ENCODE results near the gene ASB7. TPM values are rescaled to one million over a fixed set of nuclear protein-coding genes. Genes with fewer than 3 reads are reported as not detected.

The ASB7 gene
- polyA plus RNA-seq, 1 donor (not counting 4 experiments of a cell fraction or from before 2014, with no cell fraction given) = 10.8 TPM

GRCh38 chr15:100690032-100690794, 87.8 kb downstream of the ASB7 start:
- Histone ChIP-seq H3K4me2 (ENCODE audit: control insufficient read depth, extremely low read depth, insufficient read depth, low read depth, low read length) (no peak overlapping the region), H3K36me3 (ENCODE audit: control insufficient read depth in 2 of 2, extremely low read depth in 1 of 2, insufficient read depth in 2 of 2, low read length in 2 of 2) (no peaks in the 10 kb centered on the region), H4K20me1 (ENCODE audit: control insufficient read depth, extremely low read depth, insufficient read depth, low read length) (no peaks in the 10 kb centered on the region), H3K79me2 (ENCODE audit: control insufficient read depth, insufficient read depth, low read length) (no peaks in the 10 kb centered on the region), H3K27me3 (ENCODE audit: control insufficient read depth, extremely low read depth, insufficient read depth, low read length) (no peaks in the 10 kb centered on the region), H3K4me3 (ENCODE audit: control insufficient read depth in 2 of 3, extremely low read depth in 1 of 3, insufficient read depth in 2 of 3, low read depth in 1 of 3, low read length in 3 of 3) (no peak overlapping the region), H3K4me1 (ENCODE audit: control insufficient read depth, extremely low read depth, insufficient read depth, low read length) (peaks cover 23% of the 10 kb centered on the region), H3K9ac (ENCODE audit: control insufficient read depth, extremely low read depth, insufficient read depth, low read length) (no peak overlapping the region), H3K27ac (ENCODE audit: control insufficient read depth, insufficient read depth, low read length) (no peak overlapping the region), H3K9me1 (ENCODE audit: control insufficient read depth, extremely low read depth, insufficient read depth, low read length) (no peaks in the 10 kb centered on the region), H3K9me3 (ENCODE audit: control insufficient read depth, low read depth, low read length) (no peaks in the 10 kb centered on the region), H2AFZ (ENCODE audit: control insufficient read depth, low read length) (no peak overlapping the region)
- dilution Hi-C loops (cut with MboI; ENCODE audit: extremely low pct_ligation_motif_present, low sequenced_read_pairs) = no loop called here
- TF ChIP-seq EZH2 (IDR thresholded peaks at IDR 0.05; ENCODE audit: low read length) (no peak), CTCF (optimal IDR thresholded peaks at IDR 0.05 in 1 of 3, IDR thresholded peaks at IDR 0.05 in 1 of 3, conservative IDR thresholded peaks at IDR 0.05 in 1 of 3; ENCODE audit: extremely low read depth in 1 of 3, insufficient read depth in 2 of 3, low read length in 3 of 3) (no peak)
- DNase-seq (ENCODE audit: low read depth, low spot score) = no peak
- FAIRE-seq = peak; percentile 13

- Histone ChIP-seq H3K27me3 (ENCODE audit: control insufficient read depth, extremely low read depth, insufficient read depth, low read length) (no peaks in the 10 kb centered on the region), H3K9me3 (ENCODE audit: control insufficient read depth, low read depth, low read length) (no peaks in the 10 kb centered on the region), H3K27ac (ENCODE audit: control insufficient read depth, insufficient read depth, low read length) (no peak overlapping the region), H3K9me1 (ENCODE audit: control insufficient read depth, extremely low read depth, insufficient read depth, low read length) (no peaks in the 10 kb centered on the region), H3K79me2 (ENCODE audit: control insufficient read depth, insufficient read depth, low read length) (no peaks in the 10 kb centered on the region), H4K20me1 (ENCODE audit: control insufficient read depth, extremely low read depth, insufficient read depth, low read length) (no peaks in the 10 kb centered on the region), H3K36me3 (ENCODE audit: control insufficient read depth in 2 of 2, extremely low read depth in 1 of 2, insufficient read depth in 2 of 2, low read length in 2 of 2) (no peaks in the 10 kb centered on the region), H2AFZ (ENCODE audit: control insufficient read depth, low read length) (no peak overlapping the region), H3K4me2 (ENCODE audit: control insufficient read depth, extremely low read depth, insufficient read depth, low read depth, low read length) (no peak overlapping the region), H3K9ac (ENCODE audit: control insufficient read depth, extremely low read depth, insufficient read depth, low read length) (no peak overlapping the region), H3K4me3 (ENCODE audit: control insufficient read depth in 2 of 3, extremely low read depth in 1 of 3, insufficient read depth in 2 of 3, low read depth in 1 of 3, low read length in 3 of 3) (no peak overlapping the region), H3K4me1 (ENCODE audit: control insufficient read depth, extremely low read depth, insufficient read depth, low read length) (peaks cover 23% of the 10 kb centered on the region)
- dilution Hi-C loops (cut with MboI; ENCODE audit: extremely low pct_ligation_motif_present, low sequenced_read_pairs) = no loop called here
- no peak for DNase-seq (ENCODE audit: low read depth, low spot score)
- no peak for FAIRE-seq
- TF ChIP-seq EZH2 (IDR thresholded peaks at IDR 0.05; ENCODE audit: low read length) = no peak
- no peak for TF ChIP-seq CTCF (optimal IDR thresholded peaks at IDR 0.05 in 1 of 3, IDR thresholded peaks at IDR 0.05 in 1 of 3, conservative IDR thresholded peaks at IDR 0.05 in 1 of 3; ENCODE audit: extremely low read depth in 1 of 3, insufficient read depth in 2 of 3, low read length in 3 of 3)
Measured at GRCh38 chr15:100690795-100691158, 88.4 kb downstream of the ASB7 start.

Measured in keratinocyte (primary cell).